Kidney (tissue), 14 donors: ENCODE measurements around the gene VAMP8. TPM values are rescaled to one million over a fixed set of nuclear protein-coding genes. Genes with fewer than 3 reads are reported as not detected.

ENCODE experiments used
- DNase-seq, 5 donors: peaks; one replicate each; pipeline ENCODE4 v3.0.0-alpha.2; 2013 to 2020
- FAIRE-seq: peaks from 2 replicates; lab custom pipeline; 2012; peaks lifted over from hg19 to GRCh38; lab: Jason Lieb, UNC
- H3K27ac ChIP-seq, 2 donors: one replicate each; pipeline ENCODE4 v1.7.0; 2013; ENCODE audit warnings: low read depth in 2 of 2, low read length in 2 of 2, inconsistent platforms in 1 of 2
- H3K27me3 ChIP-seq: one replicate; pipeline ENCODE4 v1.7.1; 2013; ENCODE audit warnings: low read length, inconsistent platforms; ENCODE audit not compliant: control insufficient read depth, insufficient read depth
- H3K36me3 ChIP-seq, 3 donors: one replicate each; pipeline versions ENCODE4 v1.7.0 to v1.7.1; 2013; ENCODE audit warnings: low read length in 3 of 3, control low read depth in 1 of 3, inconsistent platforms in 1 of 3; ENCODE audit not compliant: insufficient read depth in 3 of 3, control insufficient read depth in 2 of 3
- H3K4me1 ChIP-seq, 3 donors: one replicate each; pipeline versions ENCODE4 v1.7.0 to v1.7.1; 2013; ENCODE audit warnings: low read length in 3 of 3, inconsistent platforms in 1 of 3, low read depth in 1 of 3; ENCODE audit not compliant: control insufficient read depth in 2 of 3, insufficient read depth in 2 of 3
- H3K4me3 ChIP-seq, 3 donors: one replicate each; pipeline versions ENCODE4 v1.7.0 to v1.8.1; 2013; ENCODE audit warnings: low read length in 3 of 3, control low read depth in 1 of 3, inconsistent platforms in 1 of 3
- H3K9ac ChIP-seq, 3 donors: one replicate each; pipeline versions ENCODE4 v1.7.0 to v1.7.1; 2013; ENCODE audit warnings: low read length in 3 of 3, control low read depth in 1 of 3, inconsistent platforms in 1 of 3
- H3K9me3 ChIP-seq, 3 donors: one replicate each; pipeline versions ENCODE4 v1.7.0 to v1.7.1; 2013; ENCODE audit warnings: low read length in 3 of 3, control low read depth in 1 of 3, inconsistent platforms in 1 of 3; ENCODE audit not compliant: control insufficient read depth in 2 of 3, insufficient read depth in 1 of 3
- CTCF ChIP-seq: IDR thresholded peaks from 3 replicates; pipeline ENCODE4 v1.5.1; 2012; ENCODE audit warnings: mild to moderate bottlenecking, moderate library complexity, borderline replicate concordance; ENCODE audit not compliant: insufficient read depth; ENCODE audit errors: extremely low read depth
- intact Hi-C: fragments of 100-400 bp; cut with DNase I; formaldehyde crosslinking; loops from one replicate; pipeline ENCODE4 v1.11.1; 2022
- polyA plus RNA-seq: library from polyadenylated mRNA; stranded (reverse); fragments of 350-450 nt; fragmentation: Illumina TruSeq; extraction: RNeasy Lipid Tissue Mini Kit (QIAGEN cat#74804); gene quantifications from one replicate; pipeline ENCODE4 v1.2.3, GENCODE V29; 2014; ENCODE audit warnings: low read depth, low replicate concordance; ENCODE audit not compliant: insufficient read depth
- total RNA-seq: library from RNA; stranded (reverse); fragmentation: NEBNext Ultra II Directional; extraction: Animal tissue kit (Norgen Biotek cat#: 25700); gene quantifications from one replicate; pipeline ENCODE4 v1.2.1, GENCODE V29; 2021
- donor health status: control.
- donor health status: control.
- donor health status: control.
- donor health status: control.
- donor health status: control.
- donor health status: DM: yes; HTN: yes; CAD: no.
- donor health status: Normal renal cell carcinoma (clear cell type).

Gene VAMP8
- total and polyA plus RNA-seq, 2 donors from 2014 or later, result 196 to 604 TPM

GRCh38 chr2:85579266-85579935 is 2.0 kb downstream of the VAMP8 start:
- no peak for FAIRE-seq
- peaks cover 0 to 8% (median 2%) of the 10 kb centered on the region in 3 donors for H3K36me3 ChIP-seq
- H3K27ac ChIP-seq, result peak overlapping the region; percentile 85 to 94
- H3K4me3 ChIP-seq, result peak overlapping the region; percentile 11 to 80 (median 65)
- H3K9ac ChIP-seq, result peak overlapping the region in 2 of 3 donors; percentile 41 to 71
- H3K9me3 ChIP-seq, result no peaks in the 10 kb centered on the region
- peaks cover 0 to 29% (median 20%) of the 10 kb centered on the region in 3 donors for H3K4me1 ChIP-seq
- intact Hi-C loops, result no loop called here
- H3K27me3 ChIP-seq, result no peaks in the 10 kb centered on the region
- TF ChIP-seq CTCF, result no peak
- peak in 2 of 5 donors; percentile 57 to 72 for DNase-seq

- no peak for FAIRE-seq
- intact Hi-C loops, result no loop called here
- Histone ChIP-seq H3K27me3 (no peaks in the 10 kb centered on the region), H3K36me3 (peaks cover 0 to 8% (median 2%) of the 10 kb centered on the region in 3 donors), H3K27ac (no peak overlapping the region), H3K4me3 (no peak overlapping the region), H3K4me1 (peaks cover 0 to 33% (median 20%) of the 10 kb centered on the region in 3 donors), H3K9me3 (no peaks in the 10 kb centered on the region), H3K9ac (no peak overlapping the region)
- DNase-seq, result no peak
- TF ChIP-seq CTCF, result no peak
Observed at GRCh38 chr2:85580206-85580605, 2.8 kb downstream of the VAMP8 start.

DNA sequence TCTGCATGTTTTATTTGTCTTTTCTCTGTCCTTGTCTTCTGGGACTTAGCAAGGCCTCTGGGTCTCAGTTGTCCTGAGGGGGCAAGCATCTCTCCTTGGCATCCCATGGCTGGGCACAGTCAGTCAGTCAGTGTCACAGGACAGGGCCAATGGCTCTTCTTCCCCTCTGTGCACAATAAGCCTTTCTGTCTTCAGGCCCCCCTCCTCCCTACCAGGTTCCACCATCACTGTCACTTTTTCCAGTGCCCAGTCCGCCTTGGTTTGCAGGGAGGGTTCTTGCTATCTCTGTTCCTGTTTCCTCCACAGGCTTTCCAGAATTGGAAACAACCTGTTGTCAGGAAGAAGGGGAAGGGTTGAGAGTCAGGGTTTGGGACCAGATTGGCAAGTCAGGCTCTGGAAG is 5.1 kb downstream of the VAMP8 start:
- intact Hi-C loops, result no loop called here
- H3K4me3 ChIP-seq, result no peak overlapping the region
- H3K27me3 ChIP-seq, result no peaks in the 10 kb centered on the region
- no peaks in the 10 kb centered on the region for H3K9me3 ChIP-seq
- H3K36me3 ChIP-seq, result peaks cover 0 to 8% (median 2%) of the 10 kb centered on the region in 3 donors
- peaks cover 0 to 33% (median 20%) of the 10 kb centered on the region in 3 donors for H3K4me1 ChIP-seq
- TF ChIP-seq CTCF, result no peak
- no peak overlapping the region for H3K9ac ChIP-seq
- DNase-seq, result no peak
- H3K27ac ChIP-seq, result no peak overlapping the region
- FAIRE-seq, result no peak
